A673 (cell line): ENCODE results near the gene SKA2. TPM values are rescaled to one million over a fixed set of nuclear protein-coding genes. Genes with fewer than 3 reads are reported as not detected.

Experiments
- BruUV-seq: library from RNA; stranded (reverse); fragments of 400-500 nt; replicated peaks from 2 replicates; lab custom pipeline; 2021; lab: Mats Ljungman, UMichigan
- CTCF ChIA-PET: fragments of 300-600 bp; sonication (Branson Sonifier 250); formaldehyde crosslinking; loops from one replicate; lab custom pipeline; 2022; ENCODE audit warnings: antibody characterized with exemption; lab: Charles Lee
- POLR2A ChIA-PET: fragments of 300-600 bp; sonication (Branson Sonifier 250); formaldehyde crosslinking; loops from one replicate; lab custom pipeline; 2022; ENCODE audit warnings: antibody characterized with exemption; ENCODE audit not compliant: low non-redundant PET; lab: Charles Lee
- DNase-seq: peaks from one replicate; pipeline ENCODE4 v3.0.0-alpha.2; 2015; ENCODE audit warnings: low spot score
- H3K27ac ChIP-seq: fragments of 200-600 bp; sonication (generic); 2 replicates; pipeline ENCODE4 v1.5.1; 2016; ENCODE audit warnings: mixed run types, low read depth, mild to moderate bottlenecking, mixed read lengths, antibody characterized with exemption, low read length; ENCODE audit not compliant: poor library complexity, severe bottlenecking
- H3K27me3 ChIP-seq: fragments of 200-600 bp; sonication (generic); replicated peaks from 2 replicates; pipeline ENCODE4 v1.6.1; 2017; ENCODE audit warnings: mixed run types, low read depth, mild to moderate bottlenecking, mixed read lengths, antibody characterized with exemption, low read length; ENCODE audit not compliant: insufficient read depth, poor library complexity
- H3K36me3 ChIP-seq: fragments of 200-600 bp; sonication (generic); 2 replicates; pipeline ENCODE4 v1.6.1; 2016; ENCODE audit warnings: mixed run types, mild to moderate bottlenecking, mixed read lengths, antibody characterized with exemption, low read length; ENCODE audit not compliant: insufficient read depth, poor library complexity, severe bottlenecking
- H3K4me1 ChIP-seq: fragments of 200-600 bp; sonication (generic); 2 replicates; pipeline ENCODE4 v1.6.1; 2017; ENCODE audit warnings: mixed run types, mild to moderate bottlenecking, mixed read lengths, antibody characterized with exemption, low read length; ENCODE audit not compliant: insufficient read depth, poor library complexity, severe bottlenecking
- H3K4me3 ChIP-seq: fragments of 200-600 bp; sonication (generic); 2 replicates; pipeline ENCODE4 v1.5.1; 2016; ENCODE audit warnings: low read depth, mixed run types, mild to moderate bottlenecking, mixed read lengths, low read length; ENCODE audit not compliant: poor library complexity, severe bottlenecking
- H3K9me3 ChIP-seq: fragments of 200-600 bp; sonication (generic); 2 replicates; pipeline ENCODE4 v1.6.1; 2016; ENCODE audit warnings: mixed run types, low read depth, mild to moderate bottlenecking, mixed read lengths, antibody characterized with exemption, low read length; ENCODE audit not compliant: poor library complexity, severe bottlenecking
- EZH2 ChIP-seq: fragments of 200-600 bp; sonication (generic); IDR thresholded peaks from 2 replicates; pipeline ENCODE4 v1.6.1; 2017; ENCODE audit warnings: borderline replicate concordance, low read depth, mild to moderate bottlenecking, mixed read lengths, antibody characterized with exemption, low read length; ENCODE audit not compliant: poor library complexity, severe bottlenecking
- intact Hi-C: fragments of 100-400 bp; cut with micrococcal nuclease; formaldehyde crosslinking; loops from one replicate; pipeline ENCODE4 v1.10.0; 2022; ENCODE audit not compliant: unreplicated experiment
- total RNA-seq: library from RNA; stranded (reverse); gene quantifications from 2 replicates; pipeline ENCODE4 v1.2.3, GENCODE V29; 2021
- TF ChIP-seq, protein P1 (sequence below): fragments of 300-800, 200-600 bp; sonication (generic); conservative IDR thresholded peaks from 2 replicates; pipeline ENCODE4 v1.5.1; 2017; ENCODE audit warnings: low read depth, mild to moderate bottlenecking, antibody characterized with exemption, low read length, moderate library complexity, mixed read lengths

Gene SKA2
- total RNA-seq, 1 experiment from 2014 or later: 127 TPM

DNA sequence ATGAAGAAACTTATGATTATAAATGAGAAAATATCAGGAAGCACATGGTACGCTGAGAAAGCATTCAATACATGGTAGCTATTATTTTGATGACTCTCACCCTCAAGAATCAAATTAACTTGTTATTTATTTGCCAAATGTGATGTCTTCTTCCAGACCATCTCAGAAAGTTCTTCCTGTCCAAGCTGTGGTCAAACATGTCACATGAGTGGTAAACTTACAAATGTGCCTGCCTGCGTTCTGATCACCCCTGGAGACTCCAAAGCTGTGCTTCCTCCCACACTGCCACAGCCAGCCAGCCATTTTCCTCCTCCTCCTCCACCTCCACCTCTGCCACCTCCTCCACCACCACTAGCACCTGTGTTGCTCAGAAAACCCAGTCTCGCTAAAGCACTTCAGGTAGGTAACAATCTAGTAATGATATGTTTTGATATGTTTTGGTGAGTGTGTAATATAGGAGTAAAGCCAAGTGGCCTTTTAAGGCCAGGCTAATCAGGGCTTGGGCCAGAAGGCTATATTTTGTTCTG, 38.4 kb upstream of the SKA2 start:
- no peak overlapping the region for H3K4me3 ChIP-seq
- DNase-seq: no peak
- no TSS peak for BruUV-seq
- TF ChIP-seq EZH2: no peak
- TF ChIP-seq, protein P1, sequence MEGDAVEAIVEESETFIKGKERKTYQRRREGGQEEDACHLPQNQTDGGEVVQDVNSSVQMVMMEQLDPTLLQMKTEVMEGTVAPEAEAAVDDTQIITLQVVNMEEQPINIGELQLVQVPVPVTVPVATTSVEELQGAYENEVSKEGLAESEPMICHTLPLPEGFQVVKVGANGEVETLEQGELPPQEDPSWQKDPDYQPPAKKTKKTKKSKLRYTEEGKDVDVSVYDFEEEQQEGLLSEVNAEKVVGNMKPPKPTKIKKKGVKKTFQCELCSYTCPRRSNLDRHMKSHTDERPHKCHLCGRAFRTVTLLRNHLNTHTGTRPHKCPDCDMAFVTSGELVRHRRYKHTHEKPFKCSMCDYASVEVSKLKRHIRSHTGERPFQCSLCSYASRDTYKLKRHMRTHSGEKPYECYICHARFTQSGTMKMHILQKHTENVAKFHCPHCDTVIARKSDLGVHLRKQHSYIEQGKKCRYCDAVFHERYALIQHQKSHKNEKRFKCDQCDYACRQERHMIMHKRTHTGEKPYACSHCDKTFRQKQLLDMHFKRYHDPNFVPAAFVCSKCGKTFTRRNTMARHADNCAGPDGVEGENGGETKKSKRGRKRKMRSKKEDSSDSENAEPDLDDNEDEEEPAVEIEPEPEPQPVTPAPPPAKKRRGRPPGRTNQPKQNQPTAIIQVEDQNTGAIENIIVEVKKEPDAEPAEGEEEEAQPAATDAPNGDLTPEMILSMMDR: no peak
- ChIA-PET CTCF (no interaction called here), POLR2A (no interaction called here)
- no peaks in the 10 kb centered on the region for H3K9me3 ChIP-seq
- no peaks in the 10 kb centered on the region for H3K27me3 ChIP-seq
- no peak overlapping the region for H3K27ac ChIP-seq
- H3K36me3 ChIP-seq: peaks cover 83% of the 10 kb centered on the region
- intact Hi-C loops: no loop called here
- H3K4me1 ChIP-seq: no peaks in the 10 kb centered on the region

DNA sequence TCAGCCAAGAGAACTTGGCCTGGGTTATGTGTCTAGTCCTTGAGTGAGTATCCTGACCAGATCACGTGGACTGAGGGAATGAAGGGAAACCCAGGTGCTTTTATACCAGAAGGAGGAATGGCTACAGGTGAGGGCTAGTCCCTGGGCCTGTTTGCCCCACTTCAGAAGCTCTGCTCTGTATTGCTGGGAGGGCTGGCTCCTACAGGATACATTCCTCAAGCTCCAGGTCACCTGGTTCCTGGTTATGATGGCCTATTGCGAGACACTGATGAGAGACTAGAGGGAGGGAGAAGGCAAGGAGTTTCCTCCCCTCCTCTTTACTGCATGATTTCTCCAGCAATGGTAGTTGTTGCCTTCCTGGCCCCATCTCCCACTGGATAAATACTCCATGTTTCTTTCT, 35.8 kb upstream of the SKA2 start:
- no peaks in the 10 kb centered on the region for H3K27me3 ChIP-seq
- TF ChIP-seq, protein P1: no peak
- TF ChIP-seq EZH2: no peak
- H3K4me1 ChIP-seq: no peaks in the 10 kb centered on the region
- H3K27ac ChIP-seq: no peak overlapping the region
- DNase-seq: no peak
- no TSS peak for BruUV-seq
- POLR2A ChIA-PET: no interaction called here
- H3K36me3 ChIP-seq: peaks cover 79% of the 10 kb centered on the region
- no peak overlapping the region for H3K4me3 ChIP-seq
- CTCF ChIA-PET: no interaction called here
- intact Hi-C loops: no loop called here
- no peaks in the 10 kb centered on the region for H3K9me3 ChIP-seq

DNA sequence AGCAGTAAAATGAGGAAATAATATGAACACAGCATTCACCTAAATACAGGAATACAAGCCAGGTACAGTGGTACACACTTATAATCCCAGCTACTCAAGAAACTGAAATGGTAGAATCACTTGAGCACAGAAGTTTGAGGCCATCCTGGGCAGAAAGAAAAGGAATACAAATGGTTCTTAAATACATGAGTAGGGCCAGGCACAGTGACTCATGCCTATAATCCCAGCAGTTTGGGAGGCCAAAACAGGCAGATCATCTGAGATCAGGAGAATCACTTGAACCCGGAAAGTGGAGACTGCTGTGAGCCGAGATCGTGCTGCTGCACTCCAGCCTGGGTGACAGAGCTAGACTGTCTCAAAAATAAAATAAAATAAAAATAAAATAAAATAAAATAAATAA, 31.9 kb upstream of the SKA2 start:
- CTCF ChIA-PET: no interaction called here
- TSS peak; percentile 13 for BruUV-seq
- intact Hi-C loops: no loop called here
- Histone ChIP-seq H3K27ac (no peak overlapping the region), H3K36me3 (peaks cover 54% of the 10 kb centered on the region), H3K9me3 (no peaks in the 10 kb centered on the region), H3K4me3 (no peak overlapping the region), H3K4me1 (no peaks in the 10 kb centered on the region), H3K27me3 (no peaks in the 10 kb centered on the region)
- POLR2A ChIA-PET: no interaction called here
- TF ChIP-seq, protein P1: no peak
- TF ChIP-seq EZH2: no peak
- no peak for DNase-seq
